ENCODE data around the gene CSMD2. TPM values are rescaled to one million over a fixed set of nuclear protein-coding genes. Genes with fewer than 3 reads are reported as not detected.

Gene CSMD2
- total and polyA plus RNA-seq, 2 of the 4 experiments (the other 2 are of a cell fraction): under 0.01 to 0.36 TPM

DNA sequence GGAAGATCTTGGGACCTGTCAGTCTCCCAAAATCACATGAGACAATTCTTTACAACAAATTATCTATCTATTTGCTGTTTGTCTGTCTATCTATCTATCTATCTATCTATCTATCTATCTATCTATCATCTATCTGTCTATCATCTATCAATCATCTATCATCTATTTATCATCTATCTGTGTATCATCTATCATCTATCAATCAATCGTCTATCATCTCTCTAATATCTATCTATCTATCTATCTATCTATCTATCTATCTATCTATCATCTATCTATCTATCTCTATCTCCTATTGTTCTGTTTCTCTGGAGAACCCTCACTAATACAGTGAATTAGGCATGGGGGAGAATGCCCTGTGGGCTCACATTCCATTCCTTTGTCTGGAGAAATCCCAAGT, 374.5 kb downstream of the CSMD2 start:
- no peak overlapping the region for H3K14ac ChIP-seq (replicated peaks; ENCODE audit: low read depth, low read length)
- ATAC-seq (ENCODE audit: low read depth) (no peak), DNase-seq (no peak)
- H2AK9ac ChIP-seq (replicated peaks; ENCODE audit: low read depth, low read length, poor library complexity): no peak overlapping the region
- H3K4me3 ChIP-seq (ENCODE audit: insufficient read depth, low read depth, low read length): no peak overlapping the region
- no CpG with 5 or more reads among the region's 1 CpG for WGBS, 2 experiments (ENCODE audit: extremely low coverage in 2 of 2, insufficient read length in 1 of 2)
- peaks cover 17% of the 10 kb centered on the region for H3K9me3 ChIP-seq (ENCODE audit: control insufficient read depth, insufficient read depth, low read length)
- H3K9me1 ChIP-seq (ENCODE audit: insufficient read depth, low read length): no peaks in the 10 kb centered on the region
- TF ChIP-seq CEBPB (IDR thresholded peaks at IDR 0.05; ENCODE audit: low read depth, low read length): no peak
- no peak for TF ChIP-seq SMC3 (IDR thresholded peaks at IDR 0.05; ENCODE audit: low read depth, low read length)
- no peak for TF ChIP-seq FOS (IDR thresholded peaks at IDR 0.05; ENCODE audit: low read depth, low read length)
- TF ChIP-seq BHLHE40 (IDR thresholded peaks at IDR 0.05; ENCODE audit: low read depth, low read length): no peak
- TF ChIP-seq, protein P1, sequence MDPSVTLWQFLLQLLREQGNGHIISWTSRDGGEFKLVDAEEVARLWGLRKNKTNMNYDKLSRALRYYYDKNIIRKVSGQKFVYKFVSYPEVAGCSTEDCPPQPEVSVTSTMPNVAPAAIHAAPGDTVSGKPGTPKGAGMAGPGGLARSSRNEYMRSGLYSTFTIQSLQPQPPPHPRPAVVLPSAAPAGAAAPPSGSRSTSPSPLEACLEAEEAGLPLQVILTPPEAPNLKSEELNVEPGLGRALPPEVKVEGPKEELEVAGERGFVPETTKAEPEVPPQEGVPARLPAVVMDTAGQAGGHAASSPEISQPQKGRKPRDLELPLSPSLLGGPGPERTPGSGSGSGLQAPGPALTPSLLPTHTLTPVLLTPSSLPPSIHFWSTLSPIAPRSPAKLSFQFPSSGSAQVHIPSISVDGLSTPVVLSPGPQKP (IDR thresholded peaks at IDR 0.05; ENCODE audit: borderline replicate concordance, low read depth, low read length): no peak
- TF ChIP-seq, protein P2, sequence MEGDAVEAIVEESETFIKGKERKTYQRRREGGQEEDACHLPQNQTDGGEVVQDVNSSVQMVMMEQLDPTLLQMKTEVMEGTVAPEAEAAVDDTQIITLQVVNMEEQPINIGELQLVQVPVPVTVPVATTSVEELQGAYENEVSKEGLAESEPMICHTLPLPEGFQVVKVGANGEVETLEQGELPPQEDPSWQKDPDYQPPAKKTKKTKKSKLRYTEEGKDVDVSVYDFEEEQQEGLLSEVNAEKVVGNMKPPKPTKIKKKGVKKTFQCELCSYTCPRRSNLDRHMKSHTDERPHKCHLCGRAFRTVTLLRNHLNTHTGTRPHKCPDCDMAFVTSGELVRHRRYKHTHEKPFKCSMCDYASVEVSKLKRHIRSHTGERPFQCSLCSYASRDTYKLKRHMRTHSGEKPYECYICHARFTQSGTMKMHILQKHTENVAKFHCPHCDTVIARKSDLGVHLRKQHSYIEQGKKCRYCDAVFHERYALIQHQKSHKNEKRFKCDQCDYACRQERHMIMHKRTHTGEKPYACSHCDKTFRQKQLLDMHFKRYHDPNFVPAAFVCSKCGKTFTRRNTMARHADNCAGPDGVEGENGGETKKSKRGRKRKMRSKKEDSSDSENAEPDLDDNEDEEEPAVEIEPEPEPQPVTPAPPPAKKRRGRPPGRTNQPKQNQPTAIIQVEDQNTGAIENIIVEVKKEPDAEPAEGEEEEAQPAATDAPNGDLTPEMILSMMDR (conservative IDR thresholded peaks at IDR 0.05; ENCODE audit: low read depth, low read length): no peak
- TF ChIP-seq MAFK (IDR thresholded peaks at IDR 0.05; ENCODE audit: low read depth, low read length): no peak
- TF ChIP-seq NFE2L2 (IDR thresholded peaks at IDR 0.05; ENCODE audit: low read depth, low read length): no peak
- TF ChIP-seq CHD1 (IDR thresholded peaks at IDR 0.05; ENCODE audit: low read depth, low read length): no peak
- TF ChIP-seq, protein P3, sequence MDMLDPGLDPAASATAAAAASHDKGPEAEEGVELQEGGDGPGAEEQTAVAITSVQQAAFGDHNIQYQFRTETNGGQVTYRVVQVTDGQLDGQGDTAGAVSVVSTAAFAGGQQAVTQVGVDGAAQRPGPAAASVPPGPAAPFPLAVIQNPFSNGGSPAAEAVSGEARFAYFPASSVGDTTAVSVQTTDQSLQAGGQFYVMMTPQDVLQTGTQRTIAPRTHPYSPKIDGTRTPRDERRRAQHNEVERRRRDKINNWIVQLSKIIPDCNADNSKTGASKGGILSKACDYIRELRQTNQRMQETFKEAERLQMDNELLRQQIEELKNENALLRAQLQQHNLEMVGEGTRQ (IDR thresholded peaks at IDR 0.05; ENCODE audit: low read depth, low read length): no peak
- TF ChIP-seq MXI1 (IDR thresholded peaks at IDR 0.05; ENCODE audit: borderline replicate concordance, low read depth, low read length): no peak
- TF ChIP-seq RFX5 (IDR thresholded peaks at IDR 0.05; ENCODE audit: low read depth, low read length): no peak
- TF ChIP-seq POLR2A (IDR thresholded peaks at IDR 0.05; ENCODE audit: low read depth, low read length): no peak
- no peak for TF ChIP-seq MAZ (IDR thresholded peaks at IDR 0.05; ENCODE audit: borderline replicate concordance, low read depth, low read length)
- TF ChIP-seq RAD21 (IDR thresholded peaks at IDR 0.05; ENCODE audit: low read length): no peak
- no peak for TF ChIP-seq RCOR1 (IDR thresholded peaks at IDR 0.05; ENCODE audit: insufficient replicate concordance, low read length)
- H4K20me1 ChIP-seq (ENCODE audit: insufficient read depth, low read length): no peaks in the 10 kb centered on the region
- H2BK120ac ChIP-seq (ENCODE audit: low read depth, low read length): no peak overlapping the region
- no peak overlapping the region for H2AFZ ChIP-seq (replicated peaks; ENCODE audit: low read length, poor library complexity)
- H3K36me3 ChIP-seq (ENCODE audit: control insufficient read depth, insufficient read depth, low read length): no peaks in the 10 kb centered on the region
- no peak overlapping the region for H3K27ac ChIP-seq (ENCODE audit: insufficient read depth, low read length)
- CTCF ChIA-PET: no interaction called here
- no peak overlapping the region for H3K4ac ChIP-seq (ENCODE audit: low read depth, low read length)
- no peak overlapping the region for H2AK5ac ChIP-seq (ENCODE audit: low read depth, low read length)
- no peak overlapping the region for H3K9ac ChIP-seq (ENCODE audit: low read depth, low read length)
- no peak overlapping the region for H2BK20ac ChIP-seq (ENCODE audit: low read depth, low read length)
- no peak overlapping the region for H4K91ac ChIP-seq (ENCODE audit: insufficient read depth, low read depth, low read length)
- no TSS peak for BruUV-seq (replicated peaks)
- POLR2A ChIA-PET (ENCODE audit: unreplicated experiment): no interaction called here
- in situ Hi-C loops (cut with MboI; ENCODE audit: low sequenced_read_pairs) (no loop called here), intact Hi-C loops (cut with micrococcal nuclease) (no loop called here), dilution Hi-C loops (cut with HindIII; ENCODE audit: low sequenced_read_pairs, unreplicated experiment) (no loop called here)
- no peak overlapping the region for H3K4me2 ChIP-seq (ENCODE audit: low read depth, low read length)
- H3K79me1 ChIP-seq (ENCODE audit: low read depth in 1 of 2, low read length in 2 of 2): no peaks in the 10 kb centered on the region
- no peaks in the 10 kb centered on the region for H3K4me1 ChIP-seq (ENCODE audit: control insufficient read depth, insufficient read depth, low read length)
- no peak overlapping the region for H3K23ac ChIP-seq (ENCODE audit: low read depth, low read length)
- H2BK5ac ChIP-seq (ENCODE audit: low read depth, low read length, poor library complexity, severe bottlenecking): no peak overlapping the region
- H2BK15ac ChIP-seq (ENCODE audit: low read depth, low read length): no peak overlapping the region
- H4K8ac ChIP-seq (ENCODE audit: low read depth in 2 of 2, low read length in 2 of 2): no peak overlapping the region
- H3K56ac ChIP-seq (ENCODE audit: extremely low read depth, insufficient read depth, low read length): no peak overlapping the region
- H4K5ac ChIP-seq (ENCODE audit: low read depth, low read length): no peak overlapping the region
- no peaks in the 10 kb centered on the region for H3K27me3 ChIP-seq (ENCODE audit: control insufficient read depth, insufficient read depth, low read length)
- no peak overlapping the region for H3K18ac ChIP-seq (ENCODE audit: low read depth, low read length)
